DMS79 treated with DMSO at 0.1 percent for 48 hours (cell line): Measurements from ENCODE around the gene MBD3L4.
"Not testable (repeated sequence)": the region's sequence is repeated elsewhere in the genome, so short reads cannot be mapped to it uniquely, and the experiment has no call there.

Experiments
- DNase-seq: peaks from one replicate; lab custom pipeline; 2025; lab: John Stamatoyannopoulos, UW

The MBD3L4 gene

DNA sequence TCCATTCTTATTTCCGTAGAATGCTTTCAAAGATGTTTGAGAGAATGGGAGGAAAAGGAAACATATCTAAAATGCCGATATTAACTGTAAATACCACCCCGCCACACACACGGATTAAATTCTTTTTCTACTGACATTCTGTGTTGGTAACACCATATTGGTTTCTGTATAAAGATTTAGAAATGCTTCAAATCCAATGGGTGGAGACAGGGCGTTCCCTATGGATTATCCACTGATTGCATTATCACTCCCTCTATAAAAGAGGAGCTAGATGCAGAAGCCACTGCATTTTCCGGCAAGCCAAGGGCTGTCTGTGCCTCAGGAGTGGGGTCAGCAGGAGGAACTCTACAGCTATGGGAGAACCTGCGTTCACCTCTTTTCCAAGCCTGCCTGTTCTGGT lies 9.0 kb upstream of the MBD3L4 start, which contains the start of gene MBD3L2:
MBD3L2 (plus strand) TSS at position 301 of the 400 bp plus-strand sequence; CDS start at position 354, 53 bp downstream.
- not testable (repeated sequence) for DNase-seq

- DNase-seq, result not testable (repeated sequence)
These were observed 1.6 kb upstream of the MBD3L4 start for GRCh38 chr19:7041563-7041962.

GRCh38 chr19:7030278-7030677 lies 9.7 kb downstream of the MBD3L4 start, which contains the start of gene MBD3L5:
Gene MBD3L5, plus strand, starts transcription at chr19:7030578. Its CDS starts 34 bp downstream, at chr19:7030612.
- DNase-seq, result not testable (repeated sequence)

GRCh38 chr19:7028790-7029189 lies 11.2 kb downstream of the MBD3L4 start:
- DNase-seq, result not testable (repeated sequence)

DNA sequence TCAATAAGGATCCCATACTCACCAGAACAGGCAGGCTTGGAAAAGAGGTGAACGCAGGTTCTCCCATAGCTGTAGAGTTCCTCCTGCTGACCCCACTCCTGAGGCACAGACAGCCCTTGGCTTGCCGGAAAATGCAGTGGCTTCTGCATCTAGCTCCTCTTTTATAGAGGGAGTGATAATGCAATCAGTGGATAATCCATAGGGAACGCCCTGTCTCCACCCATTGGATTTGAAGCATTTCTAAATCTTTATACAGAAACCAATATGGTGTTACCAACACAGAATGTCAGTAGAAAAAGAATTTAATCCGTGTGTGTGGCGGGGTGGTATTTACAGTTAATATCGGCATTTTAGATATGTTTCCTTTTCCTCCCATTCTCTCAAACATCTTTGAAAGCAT lies 18.6 kb downstream of the MBD3L4 start, which contains the start of gene MBD3L2B:
MBD3L2B (minus strand) TSS at position 101 of the 400 bp plus-strand sequence; CDS start at position 67, 34 bp downstream.
- DNase-seq, result not testable (repeated sequence)

- no peak for DNase-seq
These were observed 21.2 kb downstream of the MBD3L4 start for GRCh38 chr19:7018828-7019227.

GRCh38 chr19:7013678-7014077 lies 26.3 kb downstream of the MBD3L4 start:
- no peak for DNase-seq

GRCh38 chr19:7010722-7011593 lies 29.0 kb downstream of the MBD3L4 start:
- DNase-seq, result no peak

DNA sequence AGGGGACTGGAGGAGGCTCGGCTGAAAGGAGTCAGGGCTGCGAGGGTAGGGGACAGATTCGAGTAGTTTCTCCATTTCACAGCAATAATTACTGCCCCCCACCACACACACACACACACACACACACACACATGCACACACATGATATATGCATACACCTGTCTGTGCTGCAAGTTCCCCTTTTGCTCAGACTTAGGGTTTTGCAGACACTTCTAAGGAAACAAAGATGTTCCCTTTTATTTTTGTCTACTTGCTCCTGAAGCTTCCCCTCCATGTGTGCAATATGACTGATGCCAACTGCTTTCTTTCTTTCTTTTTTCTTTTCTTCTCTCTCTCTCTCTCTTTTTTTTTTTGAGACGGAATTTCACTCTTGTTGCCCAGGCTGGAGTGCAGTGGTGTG lies 32.1 kb downstream of the MBD3L4 start:
- no peak for DNase-seq

DNA sequence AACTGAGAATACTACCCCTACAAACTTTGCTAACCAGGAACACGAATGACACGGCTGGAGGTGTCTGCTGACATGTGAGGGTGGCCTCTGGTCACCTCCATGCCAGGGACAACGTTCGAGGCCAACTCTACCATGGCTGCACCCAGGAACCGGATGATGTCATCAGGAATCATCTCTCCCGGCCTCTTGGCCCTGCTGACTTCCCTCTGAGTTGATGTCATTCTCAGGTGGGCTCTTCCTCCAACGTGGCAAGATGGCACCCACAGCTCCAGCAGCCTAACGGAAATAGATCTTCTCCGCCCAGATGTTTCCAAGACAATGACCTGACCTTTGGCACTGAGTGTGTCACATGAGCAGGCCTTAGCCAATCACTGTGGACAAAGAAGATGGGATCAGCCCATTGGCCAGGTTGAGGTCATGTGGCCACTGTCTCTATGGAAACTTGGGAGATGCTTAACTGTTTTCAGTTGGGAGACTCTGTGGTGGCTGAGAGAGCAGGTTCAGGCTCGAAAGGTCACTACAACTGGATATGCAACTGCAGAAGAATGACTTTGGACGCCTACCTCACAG lies 33.8 kb downstream of the MBD3L4 start:
- no peak for DNase-seq

- DNase-seq, result no peak
These were observed 35.6 kb downstream of the MBD3L4 start for GRCh38 chr19:7004313-7004931.

DNA sequence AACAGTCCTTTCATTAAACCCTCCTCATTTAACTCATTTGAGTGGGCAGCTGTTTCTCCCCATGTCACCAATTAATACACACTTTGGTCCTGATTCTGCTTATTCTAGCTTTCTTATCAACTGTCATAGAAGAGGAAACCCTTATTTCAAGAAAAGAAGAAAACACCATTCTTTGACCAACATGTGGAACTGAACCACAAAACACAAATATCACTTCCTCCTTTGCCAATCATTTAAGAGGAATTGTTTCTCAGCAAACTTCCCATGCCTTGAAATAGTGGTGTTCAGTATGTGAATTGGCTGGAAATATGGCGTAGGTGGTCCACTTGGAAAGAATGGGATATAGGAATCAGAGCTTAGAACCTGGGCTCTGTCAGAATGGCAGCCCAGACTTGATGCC lies 39.2 kb downstream of the MBD3L4 start:
- DNase-seq, result no peak

GRCh38 chr19:7000333-7000732 lies 39.6 kb downstream of the MBD3L4 start:
- no peak for DNase-seq

- no peak for DNase-seq
These were observed 40.0 kb downstream of the MBD3L4 start for GRCh38 chr19:6999933-7000332.

- no peak for DNase-seq
These were observed 42.1 kb downstream of the MBD3L4 start for GRCh38 chr19:6997679-6998445.

- no peak for DNase-seq
These were observed 43.2 kb downstream of the MBD3L4 start for GRCh38 chr19:6996810-6997209.

- DNase-seq, result no peak
These were observed 44.9 kb downstream of the MBD3L4 start for GRCh38 chr19:6995054-6995453.

GRCh38 chr19:6988257-6988656 lies 51.7 kb downstream of the MBD3L4 start:
- no peak for DNase-seq

GRCh38 chr19:6987850-6988249 lies 52.1 kb downstream of the MBD3L4 start:
- no peak for DNase-seq
